Astrocyte of the hippocampus (primary cell): Measurements from ENCODE around the gene USP24.
A peak's percentile ranks its signal among the peaks of the same experiment; 100 is the strongest.
"Not testable (repeated sequence)": the region's sequence is repeated elsewhere in the genome, so short reads cannot be mapped to it uniquely, and the experiment has no call there.

Experiments used
- DNase-seq: peaks from one replicate; pipeline ENCODE4 v3.0.0; 2011; ENCODE audit warnings: low read depth, low spot score

The USP24 gene

DNA sequence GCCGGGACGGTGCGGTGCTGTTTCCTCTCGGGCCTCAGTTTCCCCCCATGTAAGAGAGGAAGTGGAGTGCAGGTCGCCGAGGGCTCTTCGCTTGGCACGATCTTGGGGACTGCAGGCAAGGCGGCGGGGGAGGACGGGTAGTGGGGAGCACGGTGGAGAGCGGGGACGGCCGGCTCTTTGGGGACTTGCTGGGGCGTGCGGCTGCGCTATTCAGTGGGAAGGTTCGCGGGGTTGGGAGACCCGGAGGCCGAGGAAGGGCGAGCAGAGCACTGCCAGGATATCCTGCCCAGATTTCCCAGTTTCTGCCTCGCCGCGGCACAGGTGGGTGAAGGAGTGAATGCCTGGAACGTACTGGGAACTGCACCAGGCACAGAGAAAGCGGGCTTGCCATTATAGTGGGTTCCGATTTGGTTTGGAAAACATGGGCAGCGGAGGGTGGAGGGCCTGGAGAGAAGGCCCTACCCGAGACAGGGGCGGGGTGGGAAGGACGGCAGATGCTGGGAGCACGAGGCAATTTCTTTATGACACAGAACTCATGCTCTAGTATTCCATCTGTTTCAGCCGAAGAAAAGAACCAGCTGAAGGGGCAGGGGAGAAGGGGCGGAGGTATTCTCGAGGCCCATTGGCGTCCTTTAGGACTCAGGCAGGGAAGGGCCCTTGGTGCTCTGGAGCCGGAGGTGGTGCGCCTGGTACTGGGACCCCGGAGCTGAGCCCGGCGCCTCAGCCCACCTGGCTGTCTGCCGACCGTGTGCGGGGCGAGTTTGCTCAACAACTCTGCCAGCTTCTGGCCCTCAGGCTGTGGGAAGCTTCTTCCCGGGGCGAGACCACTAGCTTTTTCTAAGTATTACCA lies 174.9 kb downstream of the USP24 start:
- DNase-seq = peak; percentile 25

DNA sequence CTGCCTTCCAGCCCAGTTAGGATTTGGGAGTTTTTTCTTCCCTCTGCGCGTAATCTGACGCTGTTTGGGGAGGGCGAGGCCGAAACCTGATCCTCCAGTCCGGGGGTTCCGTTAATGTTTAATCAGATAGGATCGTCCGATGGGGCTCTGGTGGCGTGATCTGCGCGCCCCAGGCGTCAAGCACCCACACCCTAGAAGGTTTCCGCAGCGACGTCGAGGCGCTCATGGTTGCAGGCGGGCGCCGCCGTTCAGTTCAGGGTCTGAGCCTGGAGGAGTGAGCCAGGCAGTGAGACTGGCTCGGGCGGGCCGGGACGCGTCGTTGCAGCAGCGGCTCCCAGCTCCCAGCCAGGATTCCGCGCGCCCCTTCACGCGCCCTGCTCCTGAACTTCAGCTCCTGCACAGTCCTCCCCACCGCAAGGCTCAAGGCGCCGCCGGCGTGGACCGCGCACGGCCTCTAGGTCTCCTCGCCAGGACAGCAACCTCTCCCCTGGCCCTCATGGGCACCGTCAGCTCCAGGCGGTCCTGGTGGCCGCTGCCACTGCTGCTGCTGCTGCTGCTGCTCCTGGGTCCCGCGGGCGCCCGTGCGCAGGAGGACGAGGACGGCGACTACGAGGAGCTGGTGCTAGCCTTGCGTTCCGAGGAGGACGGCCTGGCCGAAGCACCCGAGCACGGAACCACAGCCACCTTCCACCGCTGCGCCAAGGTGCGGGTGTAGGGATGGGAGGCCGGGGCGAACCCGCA lies 175.7 kb downstream of the USP24 start, which contains the start of gene PCSK9:
PCSK9 (plus strand) TSS at position 207 of the 741 bp plus-strand sequence; CDS start at position 497, 290 bp downstream.
- DNase-seq = peak; percentile 62

DNA sequence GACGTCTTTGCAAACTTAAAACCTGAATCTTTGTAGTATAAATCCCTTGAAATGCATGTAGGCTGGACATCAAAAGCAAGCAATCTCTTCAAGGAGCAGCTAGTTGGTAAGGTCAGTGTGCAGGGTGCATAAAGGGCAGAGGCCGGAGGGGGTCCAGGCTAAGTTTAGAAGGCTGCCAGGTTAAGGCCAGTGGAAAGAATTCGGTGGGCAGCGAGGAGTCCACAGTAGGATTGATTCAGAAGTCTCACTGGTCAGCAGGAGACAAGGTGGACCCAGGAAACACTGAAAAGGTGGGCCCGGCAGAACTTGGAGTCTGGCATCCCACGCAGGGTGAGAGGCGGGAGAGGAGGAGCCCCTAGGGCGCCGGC lies 176.2 kb downstream of the USP24 start:
- no peak for DNase-seq

DNA sequence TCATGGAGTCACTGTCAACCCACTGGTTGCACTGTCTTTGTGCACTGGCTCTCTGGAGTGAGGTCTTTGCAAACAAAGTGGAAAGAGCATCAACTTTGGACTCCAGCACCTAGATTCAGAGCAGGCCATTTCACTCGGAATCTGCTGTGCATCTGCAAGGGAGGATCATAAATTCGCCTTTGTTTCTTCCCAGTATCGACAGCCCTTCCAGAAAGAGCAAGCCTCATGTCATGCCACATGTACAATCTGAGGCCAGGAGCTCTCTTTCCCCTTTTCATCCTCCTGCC lies 176.7 kb downstream of the USP24 start:
- DNase-seq = no peak

DNA sequence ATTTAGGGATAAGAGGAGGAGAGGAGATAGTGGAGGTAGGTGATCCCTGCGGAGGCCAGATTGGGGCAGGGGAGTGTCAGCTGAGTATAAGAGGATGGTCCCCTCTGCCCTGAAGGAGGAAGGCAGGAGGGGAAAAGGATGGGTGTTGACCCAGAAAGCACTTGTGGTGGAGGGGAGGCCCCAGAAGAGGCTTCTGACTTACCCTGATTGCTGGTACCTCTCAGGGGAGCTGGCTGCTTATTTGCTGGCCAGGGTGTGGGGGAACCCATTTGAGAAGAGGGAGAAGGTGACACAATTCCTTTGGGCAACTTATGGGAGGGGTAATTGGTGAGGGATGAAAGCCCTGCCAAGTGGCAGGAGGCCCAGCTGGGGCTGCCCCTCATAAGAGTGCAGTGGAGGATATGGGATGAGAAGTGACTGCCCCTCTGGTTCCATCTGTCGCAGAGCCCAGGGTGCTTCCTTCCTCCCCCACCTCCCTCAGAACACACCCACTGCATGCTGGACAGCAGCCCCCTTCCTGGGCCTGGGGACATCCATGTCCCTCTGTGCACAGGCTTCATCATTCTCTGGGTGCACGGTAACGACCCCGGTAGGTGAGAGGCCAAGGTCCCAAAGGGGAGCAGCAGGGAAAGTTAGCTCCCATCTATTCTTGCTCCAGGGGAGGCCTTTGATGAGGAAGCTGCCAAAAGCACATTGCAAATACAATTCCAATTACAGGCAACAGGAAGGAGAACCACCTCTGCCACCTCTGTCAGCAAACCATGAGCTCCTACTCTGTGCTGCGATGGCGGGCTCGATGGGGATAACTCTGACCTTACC lies 177.2 kb downstream of the USP24 start:
- DNase-seq = no peak

DNA sequence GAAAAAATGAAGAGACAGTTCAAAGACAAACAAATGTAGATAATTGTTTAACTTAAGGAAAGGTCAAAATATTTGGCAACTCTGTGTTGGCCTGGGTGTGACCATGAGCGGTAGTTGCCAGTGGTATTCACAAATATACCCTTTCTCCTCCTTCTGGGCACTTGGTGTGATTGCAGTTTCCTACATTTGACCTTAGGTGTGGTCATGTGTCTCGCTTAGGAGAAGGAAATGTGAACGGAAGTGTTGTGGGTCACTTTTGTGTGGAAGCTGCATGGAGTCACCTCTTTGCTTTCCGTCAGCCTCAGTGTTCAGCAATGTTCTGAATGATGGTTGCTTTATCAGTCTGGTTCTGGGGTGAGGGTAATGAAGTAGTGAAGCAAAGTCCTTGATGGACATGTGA lies 179.3 kb downstream of the USP24 start:
- no peak for DNase-seq

DNA sequence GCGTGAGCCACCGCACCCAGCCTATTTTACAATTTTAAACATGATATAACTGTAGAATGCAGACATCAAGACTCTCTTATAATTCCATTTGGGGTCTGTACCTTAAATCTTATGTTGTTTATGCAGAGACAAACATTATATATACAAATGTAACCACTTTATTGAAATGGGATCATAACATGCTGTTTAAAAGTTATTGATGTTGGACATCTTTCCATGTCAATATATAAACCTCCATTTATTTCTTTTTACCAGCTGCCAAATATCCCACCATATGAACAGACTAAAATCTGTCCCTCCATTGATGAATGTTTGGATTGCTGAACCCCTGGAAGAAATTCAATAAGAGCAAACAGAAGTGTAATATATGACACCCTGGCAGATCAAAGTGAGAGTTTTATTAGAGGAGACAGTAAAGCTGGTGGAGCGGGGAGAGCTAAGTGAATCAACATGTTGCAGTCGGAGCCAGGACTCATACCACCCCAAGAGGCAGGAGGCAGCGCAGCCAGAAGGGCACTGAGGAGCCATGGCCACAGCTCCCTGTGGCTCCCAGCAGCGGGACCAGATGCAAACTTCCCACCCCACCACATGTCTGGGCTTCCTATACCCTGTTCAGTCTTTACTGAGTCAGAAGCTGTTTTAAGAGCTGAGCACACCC lies 180.6 kb downstream of the USP24 start:
- DNase-seq = no peak

DNA sequence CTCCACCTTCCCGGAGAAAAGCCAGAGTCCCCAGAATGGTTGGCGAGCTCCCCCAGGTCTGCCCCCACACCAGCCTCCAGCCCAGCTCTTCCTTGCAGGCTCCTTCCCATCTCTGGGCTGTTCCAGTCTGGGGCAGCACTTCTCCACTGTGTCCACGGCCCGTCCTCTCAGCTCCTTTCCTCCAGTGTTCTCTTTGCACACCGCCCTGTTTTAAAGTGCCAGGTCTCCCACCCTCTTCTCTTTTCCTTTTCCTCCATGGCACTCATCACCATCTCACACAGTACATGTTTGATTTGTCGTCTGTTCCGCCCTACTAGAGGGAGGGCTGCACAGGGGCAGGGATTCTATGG lies 181.9 kb downstream of the USP24 start:
- DNase-seq = no peak

DNA sequence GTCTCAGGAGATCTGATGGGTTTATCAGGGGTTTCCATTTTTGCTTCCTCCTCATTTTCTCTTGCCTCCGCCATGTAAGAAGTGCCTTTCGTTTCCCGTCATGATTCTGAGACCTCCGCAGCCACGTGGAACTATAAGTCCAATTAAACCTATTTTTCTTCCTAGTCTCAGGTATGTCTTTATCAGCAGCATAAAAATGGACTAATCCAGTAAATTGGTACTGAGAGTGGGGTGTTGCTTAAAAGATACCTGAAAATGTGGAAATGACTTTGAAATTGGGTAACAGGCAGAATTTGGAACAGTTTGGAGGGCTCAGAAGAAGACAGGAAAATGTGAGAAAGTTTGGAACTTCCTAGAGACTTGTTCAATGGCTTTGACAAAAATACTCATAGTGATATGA lies 184.1 kb downstream of the USP24 start:
- DNase-seq = not testable (repeated sequence)

DNA sequence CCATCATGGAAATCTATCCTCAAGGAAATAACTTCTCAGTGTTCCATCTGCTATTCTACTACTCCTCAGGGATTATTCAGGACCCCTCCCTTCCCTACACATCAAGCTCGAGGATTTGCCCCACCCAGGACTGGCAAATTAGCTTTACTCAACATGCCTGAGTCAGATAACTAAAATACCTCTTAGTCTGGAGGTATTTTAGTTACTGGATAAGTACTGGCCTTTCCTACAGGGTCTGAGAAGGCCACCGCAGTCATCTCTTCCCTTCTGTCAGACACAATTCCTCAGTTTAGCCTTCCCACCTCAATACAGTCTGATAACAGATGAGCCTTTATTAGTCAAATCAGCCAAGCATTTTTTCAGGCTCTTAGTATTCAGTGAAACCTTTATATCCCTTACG lies 188.5 kb downstream of the USP24 start:
- DNase-seq = not testable (repeated sequence)

DNA sequence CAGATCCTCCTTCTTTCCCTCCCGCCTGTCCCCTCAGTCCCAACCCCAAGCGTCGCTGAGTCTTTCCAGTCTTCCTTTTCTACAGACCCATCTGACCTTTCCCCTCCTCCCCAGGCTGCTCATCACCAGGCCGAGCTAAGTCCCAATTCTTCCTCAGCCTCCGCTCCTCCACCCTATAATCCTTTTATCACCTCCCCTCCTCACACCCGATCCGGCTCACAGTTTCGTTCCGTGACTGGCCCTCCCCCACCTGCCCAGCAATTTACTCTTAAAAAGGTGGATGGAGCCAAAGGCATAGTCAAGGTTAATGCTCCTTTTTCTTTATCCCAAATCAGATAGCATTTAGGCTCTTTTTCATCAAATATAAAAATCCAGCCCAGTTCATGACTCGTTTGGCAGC lies 191.0 kb downstream of the USP24 start:
- not testable (repeated sequence) for DNase-seq

DNA sequence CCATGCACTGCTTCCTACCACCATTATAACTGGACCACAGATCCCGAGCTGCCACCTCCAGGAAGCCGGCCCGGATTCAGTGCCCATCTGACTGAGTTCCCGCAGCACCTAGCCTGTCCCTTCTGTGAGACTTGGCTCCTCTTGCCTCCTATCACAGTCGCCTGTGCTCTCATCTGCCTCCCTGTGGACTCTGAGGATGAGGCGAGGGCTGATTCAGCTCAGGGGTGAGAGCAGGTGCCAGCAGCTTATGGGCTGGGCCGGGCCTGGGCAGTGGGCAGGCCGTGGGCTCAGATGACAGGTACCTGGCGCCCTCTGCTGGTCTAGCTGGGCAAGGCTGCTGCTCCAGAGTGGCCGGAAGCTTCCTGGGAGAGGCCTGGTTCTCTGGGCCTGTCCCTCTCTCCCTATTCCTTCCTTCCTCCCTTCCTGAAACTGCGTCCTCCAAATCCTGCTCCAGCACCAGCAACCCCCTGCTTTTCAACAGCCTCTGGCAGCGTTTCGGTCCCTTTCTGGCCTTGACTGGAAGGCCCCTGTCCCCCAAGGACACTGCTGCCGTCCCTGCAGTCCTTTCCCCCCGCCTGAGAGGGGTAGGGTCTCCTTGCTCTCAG lies 193.1 kb downstream of the USP24 start:
- peak; percentile 95 for DNase-seq

DNA sequence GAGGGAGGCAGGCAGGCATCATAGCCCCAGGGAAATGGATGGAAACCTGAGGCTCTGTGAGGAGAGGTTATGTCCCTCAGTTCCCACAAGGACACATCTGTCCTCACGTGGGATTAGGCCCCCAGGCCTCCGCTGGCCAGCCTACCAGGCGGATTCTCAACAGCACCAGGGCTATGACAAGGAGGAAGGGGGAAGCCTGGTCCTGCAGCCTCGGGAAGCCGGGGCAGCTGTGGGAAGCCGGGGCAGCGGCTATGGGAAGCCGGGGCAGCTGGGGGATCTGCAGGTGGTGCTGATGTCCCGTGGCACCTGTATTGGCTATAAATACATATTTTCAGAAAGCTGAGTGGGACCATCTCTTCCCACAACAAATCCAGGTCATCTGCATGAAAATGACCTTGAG lies 196.8 kb downstream of the USP24 start:
- DNase-seq = no peak
